GM18520 (cell line): ENCODE data around the gene TMEM129.

Source experiments
- ATAC-seq: cut with Tn5 transposase; IDR thresholded peaks from one replicate; pipeline ENCODE4 v1.9.1; 2021; ENCODE audit not compliant: unreplicated experiment

Gene TMEM129

DNA sequence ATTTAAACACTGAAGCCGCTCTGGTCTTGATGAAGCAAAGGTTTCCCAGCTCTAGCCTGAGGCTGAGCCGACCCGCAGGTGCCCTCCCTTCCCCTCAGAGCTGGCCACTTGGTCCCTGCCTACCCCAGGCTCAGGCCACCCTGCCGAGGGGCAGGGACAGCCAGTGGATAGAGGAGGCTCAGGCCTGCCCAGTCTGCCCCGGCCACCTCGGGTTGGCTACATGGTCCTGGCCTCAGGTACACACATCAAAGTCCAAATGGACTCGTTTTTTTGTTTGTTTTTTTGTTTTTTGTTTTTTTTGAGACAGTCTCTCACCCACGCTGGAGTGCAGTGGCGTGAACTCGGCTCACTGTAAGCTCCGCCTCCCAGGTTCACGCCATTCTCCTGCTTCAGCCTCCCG lies 24.0 kb upstream of the TMEM129 start:
- no peak for ATAC-seq

DNA sequence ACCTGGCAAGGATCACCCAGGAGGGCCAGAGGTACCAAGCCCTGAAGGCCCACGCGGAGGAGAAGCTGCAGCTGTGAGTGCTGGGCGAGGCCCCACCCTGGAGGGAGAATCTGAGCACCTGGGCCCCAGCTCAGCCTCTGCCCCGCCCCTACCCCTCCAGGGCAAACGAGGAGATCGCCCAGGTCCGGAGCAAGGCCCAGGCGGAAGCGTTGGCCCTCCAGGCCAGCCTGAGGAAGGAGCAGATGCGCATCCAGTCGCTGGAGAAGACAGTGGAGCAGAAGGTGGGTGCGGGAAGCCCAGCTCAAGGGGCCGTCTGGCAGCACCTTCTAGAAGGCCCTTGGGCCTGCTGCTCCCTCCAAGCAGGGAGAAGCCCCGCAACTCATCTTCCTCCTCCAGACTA lies 23.4 kb upstream of the TMEM129 start:
- ATAC-seq = no peak

DNA sequence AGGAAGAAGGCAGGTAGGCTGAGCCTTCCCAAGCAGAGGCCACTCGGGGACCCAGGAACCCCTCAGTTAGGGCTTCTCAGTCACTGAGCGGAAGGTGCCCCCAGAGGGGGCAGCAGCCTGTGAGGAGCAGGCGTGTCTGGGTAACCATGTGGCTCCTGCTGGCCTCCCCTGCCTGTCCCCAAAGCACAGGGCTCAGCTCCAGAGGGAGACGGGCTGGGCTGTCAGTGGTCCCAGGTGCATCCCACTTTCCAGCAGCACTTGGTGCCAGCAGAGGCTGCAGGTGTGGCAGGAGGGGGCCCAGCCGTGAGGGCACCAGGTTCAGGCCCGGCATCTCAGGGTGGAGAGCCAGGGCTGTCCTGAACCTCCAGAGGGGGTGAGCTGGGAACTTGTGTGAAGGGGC lies 22.9 kb upstream of the TMEM129 start:
- no peak for ATAC-seq

DNA sequence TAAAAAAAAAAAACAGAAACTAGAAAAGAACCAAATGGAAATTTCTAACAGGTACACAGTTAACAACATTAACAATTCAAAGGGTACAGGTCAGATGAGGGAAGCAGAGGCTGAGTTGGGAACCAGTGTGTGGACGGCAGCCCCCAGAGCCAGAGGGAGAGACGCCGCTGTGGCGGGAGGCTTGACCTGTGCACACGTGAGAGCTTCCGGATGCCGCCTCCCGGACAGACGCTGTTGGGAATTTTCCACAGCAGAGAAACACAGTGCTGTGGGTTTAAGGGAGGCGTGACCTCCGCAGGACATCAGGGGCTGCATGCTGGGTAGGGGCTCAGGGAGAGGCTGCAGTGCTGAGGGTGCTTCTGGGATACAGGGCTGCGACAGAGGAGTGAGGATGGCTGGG lies 22.4 kb upstream of the TMEM129 start:
- no peak for ATAC-seq

DNA sequence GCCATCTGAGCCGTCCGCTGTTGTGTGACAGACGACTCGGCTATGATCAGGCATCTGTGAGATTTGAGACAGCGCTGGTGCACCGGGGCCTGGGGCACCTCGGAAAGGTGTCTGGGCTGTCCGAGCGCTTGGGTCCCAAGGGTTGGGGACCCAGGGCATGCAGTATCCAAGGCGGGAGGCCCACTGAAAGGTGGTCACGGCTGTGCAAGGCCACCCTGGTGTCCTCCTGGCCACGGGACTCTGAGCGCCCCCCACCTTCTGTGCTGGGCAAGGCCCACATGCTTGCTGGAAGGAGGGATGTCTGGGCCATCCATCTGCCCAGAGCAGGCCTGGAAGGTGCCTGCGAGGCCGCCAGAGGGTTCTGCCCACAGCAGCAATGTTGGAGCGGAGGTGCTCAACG lies 20.1 kb upstream of the TMEM129 start:
- no peak for ATAC-seq

DNA sequence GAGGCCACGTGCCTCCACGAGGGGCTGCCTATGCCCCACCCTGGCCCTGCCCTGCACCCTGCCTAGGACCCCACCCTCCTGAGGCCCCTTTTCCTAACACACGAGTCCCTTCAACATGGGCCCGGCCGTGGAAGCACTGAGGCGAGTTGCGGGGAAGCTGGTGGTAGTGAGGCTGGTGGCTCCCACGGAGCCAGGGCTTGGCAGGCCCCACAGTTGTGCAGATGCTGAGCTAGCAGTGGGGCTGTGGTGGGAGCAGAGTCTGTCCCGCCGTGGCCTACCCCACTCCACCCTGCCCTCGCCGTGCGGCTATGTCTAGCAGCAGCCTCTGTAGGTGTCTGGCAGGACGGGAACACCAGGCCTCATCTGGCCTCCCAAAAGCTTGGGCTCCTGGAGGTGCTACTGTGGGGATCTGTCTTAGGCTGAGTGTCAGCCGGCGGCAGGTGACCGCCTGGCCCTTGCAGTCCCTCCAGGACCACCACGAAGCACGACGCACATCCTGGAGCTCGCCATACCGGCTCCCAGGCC lies 19.0 kb upstream of the TMEM129 start:
- ATAC-seq = no peak

DNA sequence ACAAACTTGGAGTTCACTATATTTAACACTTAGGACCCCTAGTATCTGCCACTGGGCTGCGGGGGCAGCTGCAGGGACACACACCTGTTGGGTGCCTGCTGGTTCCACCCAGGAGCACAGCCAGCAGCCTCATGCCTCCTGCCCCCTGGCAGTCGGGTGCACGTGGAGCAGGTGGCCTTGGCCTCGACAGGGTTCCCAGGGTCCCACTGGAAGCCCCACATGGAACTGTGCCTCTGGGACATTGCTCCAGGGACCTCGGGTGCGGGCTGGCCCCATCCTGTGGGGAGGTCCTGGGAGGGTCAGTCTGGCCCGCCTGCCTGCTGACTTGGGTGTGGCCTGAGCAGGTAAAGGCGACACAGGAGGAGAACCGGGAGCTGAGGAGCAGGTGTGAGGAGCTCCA lies 18.2 kb upstream of the TMEM129 start:
- ATAC-seq = no peak

DNA sequence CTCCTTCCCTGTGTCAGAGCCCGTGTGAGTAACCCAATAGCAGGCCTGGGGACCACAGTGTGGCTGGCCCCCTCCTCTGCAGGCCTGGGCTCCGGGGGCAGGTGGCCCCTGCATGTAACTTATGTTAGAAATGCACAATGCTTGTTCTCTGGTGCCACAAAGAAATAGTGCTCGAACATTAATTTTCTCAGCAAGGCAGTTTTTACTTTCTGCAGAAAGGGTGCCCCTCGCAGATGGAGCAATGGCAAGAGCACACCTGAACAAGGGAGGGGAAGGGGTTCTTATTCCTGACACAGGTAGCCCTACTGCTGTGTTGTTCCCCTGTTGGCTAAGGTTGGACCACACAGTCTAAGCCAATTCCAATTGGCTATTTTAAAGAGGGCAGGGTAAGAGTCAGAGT lies 17.3 kb upstream of the TMEM129 start:
- no peak for ATAC-seq

DNA sequence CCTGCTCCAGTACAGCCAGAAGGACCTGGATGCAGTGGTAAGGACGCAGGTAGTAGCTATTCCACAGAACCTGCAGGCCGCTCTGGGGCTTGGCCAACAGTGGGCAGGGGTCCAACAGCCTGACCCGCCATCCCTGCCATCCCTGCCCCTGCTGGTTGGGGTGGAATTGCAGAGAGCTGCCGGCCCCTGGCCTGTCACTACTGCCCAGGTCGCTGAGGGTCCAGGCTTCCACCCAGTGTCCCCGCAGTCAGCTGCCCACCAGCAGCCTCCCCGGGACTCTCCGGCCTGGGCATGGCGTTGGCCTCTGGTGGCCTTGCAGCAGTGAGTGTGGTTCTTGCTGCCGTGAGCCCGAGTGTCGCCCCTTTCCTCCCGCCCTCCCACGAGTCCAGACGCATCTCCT lies 16.5 kb upstream of the TMEM129 start:
- ATAC-seq = no peak

DNA sequence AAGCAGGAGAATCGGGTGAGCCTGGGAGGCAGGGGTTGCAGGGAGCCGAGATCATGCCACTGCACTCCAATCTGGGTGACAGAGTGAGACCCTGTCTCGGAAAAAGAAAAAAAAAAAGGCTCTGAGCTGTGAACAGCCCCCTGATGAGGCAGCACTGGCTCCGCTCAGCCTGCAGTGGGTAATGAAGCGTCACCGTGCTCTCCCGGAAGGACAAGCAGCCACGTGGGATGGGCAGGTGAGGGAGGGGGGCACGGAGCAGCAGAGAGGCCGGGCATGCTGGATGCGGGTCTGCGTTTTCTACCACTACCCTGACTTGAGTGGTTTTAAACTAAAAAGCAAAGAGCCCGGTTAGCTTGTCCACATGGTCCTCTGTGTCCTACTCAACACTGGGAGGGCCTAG lies 15.7 kb upstream of the TMEM129 start:
- no peak for ATAC-seq

DNA sequence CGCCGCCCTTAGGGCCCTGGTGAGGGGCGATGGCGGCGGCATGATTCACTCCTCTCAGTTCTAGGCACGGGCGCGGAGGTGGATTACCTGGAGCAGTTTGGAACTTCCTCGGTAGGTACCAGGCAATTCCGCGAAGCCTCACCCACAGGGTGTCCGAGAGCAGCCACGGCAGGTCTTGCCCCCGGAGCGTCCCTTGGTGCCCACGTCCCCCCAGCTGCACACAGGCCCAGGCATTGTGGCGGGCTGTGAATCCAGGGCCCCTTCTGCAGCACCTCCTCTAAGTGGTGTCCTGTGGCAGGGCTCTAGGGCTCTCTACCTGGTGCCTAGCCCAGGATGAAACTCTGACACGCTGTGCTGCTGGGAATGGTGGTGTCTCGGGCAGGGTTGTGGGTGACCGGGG lies 14.1 kb upstream of the TMEM129 start:
- no peak for ATAC-seq

DNA sequence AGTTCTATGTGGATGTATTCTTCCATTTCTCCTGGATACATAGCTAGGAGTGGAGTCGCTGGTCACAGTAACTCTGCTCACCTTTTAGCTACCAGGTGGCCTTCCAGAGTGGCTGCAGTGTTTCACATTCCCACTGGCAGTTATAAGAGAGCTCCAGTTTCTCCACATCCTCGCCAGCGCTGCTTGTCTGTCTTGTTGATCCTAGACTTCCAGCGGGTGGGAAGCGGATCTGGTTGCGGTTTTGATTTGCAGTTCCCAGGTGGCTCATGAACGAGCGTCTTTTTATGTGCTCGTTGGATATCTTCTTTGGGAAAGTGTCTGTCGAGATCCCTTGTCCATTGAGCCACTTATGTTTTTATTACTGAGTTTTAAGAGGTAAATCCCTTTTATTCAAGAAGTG lies 11.8 kb upstream of the TMEM129 start:
- no peak for ATAC-seq

DNA sequence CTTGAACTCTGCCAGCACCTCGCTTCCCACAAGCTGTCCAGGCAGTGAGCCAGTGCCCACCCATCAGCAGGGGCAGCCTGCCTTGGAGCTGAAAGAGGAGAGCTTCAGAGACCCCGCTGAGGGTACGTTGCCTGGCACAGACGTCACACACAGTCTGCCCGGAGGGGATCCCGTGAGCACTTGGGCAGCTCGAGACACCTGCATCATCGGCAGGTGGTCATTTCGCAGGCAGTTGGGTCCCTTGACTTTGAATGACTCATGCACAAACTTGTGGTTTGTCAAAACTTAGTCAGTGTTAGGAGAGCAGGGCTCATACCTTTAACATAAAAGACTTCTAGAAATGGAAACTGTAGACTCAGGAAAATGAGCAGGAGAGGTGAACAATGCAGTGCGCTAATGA lies 10.1 kb upstream of the TMEM129 start:
- no peak for ATAC-seq

DNA sequence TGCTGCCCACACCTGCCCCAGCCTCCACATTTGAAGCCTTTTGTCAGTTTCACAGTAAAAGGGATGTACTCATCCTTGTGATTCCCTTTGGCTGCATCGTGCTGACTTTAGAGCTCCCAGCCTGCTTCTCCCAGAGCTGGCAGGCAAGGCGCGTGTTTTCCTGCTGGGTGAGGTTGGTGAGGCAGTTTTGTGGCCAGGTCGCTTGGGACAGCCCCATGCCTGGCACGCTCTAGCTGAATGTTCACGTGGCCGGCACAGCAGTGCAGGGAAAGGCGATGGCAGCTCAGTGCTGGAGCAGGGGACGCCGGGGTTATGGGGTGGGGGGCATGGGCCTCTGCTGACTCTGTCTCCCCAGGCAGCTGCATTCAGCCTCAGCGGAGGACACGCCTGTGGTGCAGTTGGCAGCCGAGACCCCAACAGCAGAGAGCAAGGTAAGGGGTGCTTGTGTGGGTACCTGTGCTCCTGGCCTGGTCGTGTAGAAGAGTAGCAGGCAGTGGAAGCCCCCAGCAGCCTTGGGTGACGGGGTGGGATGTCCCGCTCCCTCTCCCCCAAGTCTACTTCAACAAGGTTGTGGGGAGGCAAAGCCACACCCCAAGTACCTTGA lies 9.5 kb upstream of the TMEM129 start:
- ATAC-seq = no peak

DNA sequence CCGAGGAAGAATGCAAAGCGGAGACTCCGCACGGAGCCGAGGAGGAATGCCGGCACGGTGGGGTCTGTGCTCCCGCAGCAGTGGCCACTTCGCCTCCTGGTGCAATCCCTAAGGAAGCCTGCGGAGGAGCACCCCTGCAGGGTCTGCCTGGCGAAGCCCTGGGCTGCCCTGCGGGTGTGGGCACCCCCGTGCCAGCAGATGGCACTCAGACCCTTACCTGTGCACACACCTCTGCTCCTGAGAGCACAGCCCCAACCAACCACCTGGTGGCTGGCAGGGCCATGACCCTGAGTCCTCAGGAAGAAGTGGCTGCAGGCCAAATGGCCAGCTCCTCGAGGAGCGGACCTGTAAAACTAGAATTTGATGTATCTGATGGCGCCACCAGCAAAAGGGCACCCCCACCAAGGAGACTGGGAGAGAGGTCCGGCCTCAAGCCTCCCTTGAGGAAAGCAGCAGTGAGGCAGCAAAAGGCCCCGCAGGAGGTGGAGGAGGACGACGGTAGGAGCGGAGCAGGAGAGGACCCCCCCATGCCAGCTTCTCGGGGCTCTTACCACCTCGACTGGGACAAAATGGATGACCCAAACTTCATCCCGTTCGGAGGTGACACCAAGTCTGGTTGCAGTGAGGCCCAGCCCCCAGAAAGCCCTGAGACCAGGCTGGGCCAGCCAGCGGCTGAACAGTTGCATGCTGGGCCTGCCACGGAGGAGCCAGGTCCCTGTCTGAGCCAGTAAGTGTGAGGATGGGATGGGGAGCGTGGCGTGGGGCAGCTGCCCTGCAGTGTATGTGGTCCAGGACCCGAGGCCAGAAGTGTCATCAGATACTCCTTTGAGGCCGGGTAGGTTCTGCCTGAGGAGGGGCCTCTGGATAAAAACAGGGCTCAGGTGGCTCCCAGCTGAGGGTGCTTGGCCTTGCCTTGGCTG lies 7.2 kb upstream of the TMEM129 start:
- ATAC-seq = no peak

DNA sequence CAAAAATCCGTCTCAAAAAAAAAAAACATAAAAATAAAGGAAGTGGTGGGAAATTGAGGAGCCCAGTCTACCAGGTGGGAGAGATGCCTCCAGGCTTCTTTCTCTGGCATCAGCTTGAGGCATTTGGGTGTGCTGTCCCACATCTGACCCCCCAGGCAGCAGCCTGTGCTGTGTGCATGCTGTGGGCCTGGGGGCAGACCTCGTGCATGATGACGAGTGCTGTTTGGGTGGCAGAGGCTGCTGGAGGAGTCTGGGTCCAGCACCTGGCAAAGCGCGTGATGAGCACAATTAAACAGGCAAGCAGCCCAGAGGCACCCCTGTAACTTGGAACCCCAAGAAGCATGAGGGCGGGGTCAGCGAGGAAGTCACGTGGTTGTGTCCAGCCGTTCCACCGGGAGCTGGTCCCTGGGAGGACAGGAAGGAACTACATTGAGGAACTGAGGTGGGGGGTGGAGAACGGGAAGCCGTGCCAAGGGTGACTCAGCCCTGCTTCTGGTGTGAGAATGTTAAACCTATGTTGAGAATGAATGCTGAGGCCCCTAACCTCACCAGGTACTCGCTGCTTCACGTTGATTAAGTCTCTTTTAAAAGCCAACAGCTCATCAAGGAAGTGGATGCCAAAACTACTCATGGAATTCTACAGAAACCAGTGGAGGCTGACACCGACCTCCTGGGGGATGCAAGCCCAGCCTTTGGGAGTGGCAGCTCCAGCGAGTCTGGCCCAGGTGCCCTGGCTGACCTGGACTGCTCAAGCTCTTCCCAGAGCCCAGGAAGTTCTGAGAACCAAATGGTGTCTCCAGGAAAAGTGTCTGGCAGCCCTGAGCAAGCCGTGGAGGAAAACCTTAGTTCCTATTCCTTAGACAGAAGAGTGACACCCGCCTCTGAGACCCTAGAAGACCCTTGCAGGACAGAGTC lies 6.3 kb upstream of the TMEM129 start:
- ATAC-seq = no peak

DNA sequence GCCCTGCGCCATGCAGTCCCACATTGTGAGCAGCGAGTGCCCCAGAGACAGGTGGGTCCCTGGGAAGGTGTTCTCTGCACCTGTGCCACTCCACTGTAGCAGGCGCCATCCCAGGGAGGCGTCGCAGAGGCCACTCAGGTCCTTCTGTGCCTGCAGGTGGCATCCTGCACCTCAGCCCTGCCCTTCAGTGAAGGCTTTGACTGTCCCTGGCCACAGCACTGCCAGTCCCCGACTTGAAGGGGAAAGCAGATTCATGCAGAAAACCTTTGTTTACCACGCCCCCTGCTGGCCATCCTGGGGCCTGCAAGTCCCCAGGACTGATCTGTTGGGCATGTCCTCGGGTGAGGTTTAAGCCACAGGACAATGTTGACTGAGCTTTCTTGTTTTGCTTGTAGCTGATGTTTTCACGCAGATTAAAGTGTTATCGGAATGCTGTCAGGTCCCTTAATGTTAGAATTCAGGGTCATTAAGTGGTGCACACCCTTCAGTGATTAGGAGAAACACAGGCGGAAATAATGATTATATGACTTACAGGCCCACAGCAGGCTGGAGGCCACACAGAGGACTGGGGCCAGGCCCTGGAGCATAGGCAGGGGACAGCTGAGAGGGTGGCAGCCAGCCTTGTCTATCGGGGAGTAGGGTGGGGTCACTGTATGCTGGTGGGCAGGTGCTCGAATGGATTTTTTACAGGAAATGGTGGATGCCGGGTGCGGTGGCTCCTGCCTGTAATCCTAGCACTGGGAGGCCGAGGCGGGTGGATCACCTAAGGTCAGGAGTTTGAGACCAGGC lies 5.2 kb upstream of the TMEM129 start:
- ATAC-seq = no peak

DNA sequence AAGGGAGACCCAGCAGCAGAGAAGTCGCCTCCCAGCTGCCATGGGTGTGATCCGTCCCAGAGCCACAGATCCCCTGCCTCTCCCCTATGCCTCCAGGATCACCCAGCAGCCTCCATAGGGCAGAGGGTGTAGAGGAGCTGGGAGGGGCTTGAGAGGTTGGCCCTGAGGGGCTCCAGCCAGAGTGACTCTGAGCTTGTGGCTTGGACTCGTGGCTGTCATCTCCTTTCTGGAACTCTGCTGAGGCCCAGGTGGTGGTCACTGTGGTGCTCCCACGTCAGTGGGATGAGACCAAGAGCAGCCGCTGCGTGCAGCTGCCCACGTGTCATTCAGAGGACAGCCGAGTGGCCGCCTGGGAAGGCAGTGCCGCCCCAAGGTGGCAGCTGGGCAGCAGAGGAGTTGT lies 4.4 kb upstream of the TMEM129 start:
- ATAC-seq = no peak

DNA sequence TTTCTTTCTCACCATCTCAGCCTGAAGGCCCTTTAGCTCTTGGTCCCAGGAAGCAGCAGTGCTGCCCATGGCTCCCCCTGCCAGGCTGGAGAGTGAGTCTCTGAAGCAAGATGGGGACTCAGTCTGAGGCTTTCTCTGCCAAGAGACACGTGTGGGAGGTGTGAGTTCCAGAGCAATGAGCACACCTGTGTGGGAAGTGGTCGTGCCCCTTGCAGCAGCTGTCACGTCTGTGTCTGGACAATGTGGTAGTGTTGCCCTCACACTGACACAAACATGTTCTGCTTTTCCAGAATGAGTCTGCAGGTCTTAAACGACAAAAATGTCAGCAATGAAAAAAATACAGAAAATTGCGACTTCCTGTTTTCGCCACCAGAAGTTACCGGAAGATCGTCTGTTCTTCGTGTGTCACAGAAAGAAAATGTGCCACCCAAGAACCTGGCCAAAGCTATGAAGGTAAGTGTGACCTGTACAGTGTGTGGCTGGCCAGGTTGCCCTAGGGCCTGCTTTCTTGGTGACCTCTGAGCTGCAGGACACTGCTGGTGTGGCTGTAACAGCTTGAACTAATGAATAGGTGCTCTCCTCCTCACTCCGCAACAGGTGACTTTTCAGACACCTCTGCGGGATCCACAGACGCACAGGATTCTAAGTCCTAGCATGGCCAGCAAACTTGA lies 2.1 kb upstream of the TMEM129 start:
- ATAC-seq = no peak

DNA sequence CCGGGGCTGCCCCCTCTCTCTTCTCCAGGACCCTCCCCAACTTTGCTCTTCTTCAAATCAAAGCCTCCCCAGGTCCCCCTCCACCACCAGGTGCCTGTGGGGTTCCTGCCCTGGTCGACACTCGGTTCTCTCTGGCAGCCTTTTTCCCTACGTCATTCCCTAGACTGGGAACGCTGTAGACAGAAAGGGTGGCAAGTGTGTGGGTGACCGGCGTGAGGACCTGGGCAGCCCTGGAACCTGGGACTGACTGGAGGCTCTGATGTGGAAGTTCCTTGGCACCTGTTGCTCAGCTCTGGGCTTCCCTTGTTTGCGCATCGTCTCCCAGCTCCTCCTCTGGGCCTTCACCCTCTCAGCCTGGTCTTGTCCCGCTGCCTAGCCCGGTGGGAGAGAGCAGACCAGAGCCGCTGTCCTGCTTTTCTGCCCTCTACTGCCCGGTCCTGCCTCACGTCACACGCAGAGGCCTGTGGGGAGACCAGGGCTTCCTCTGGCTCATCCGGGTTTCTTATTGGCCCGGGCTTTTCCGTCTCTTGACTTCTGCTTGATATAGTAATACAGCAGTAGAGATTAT lies 1.5 kb upstream of the TMEM129 start:
- no peak for ATAC-seq
